Measurements from ENCODE around the gene CAPS. TPM values are rescaled to one million over a fixed set of nuclear protein-coding genes. Genes with fewer than 3 reads are reported as not detected.

Gene CAPS
- total RNA-seq, 1 experiment from 2014 or later: 2.3 TPM

GRCh38 chr19:5877427-5877826 lies 36.6 kb upstream of the CAPS start:
- Histone ChIP-seq H2AFZ (ENCODE audit: low read length) (no peak overlapping the region), H3K14ac (ENCODE audit: insufficient read depth, low read length) (no peak overlapping the region; the same call in 1 of the 2 replicates), H2AK5ac (ENCODE audit: insufficient read length, low read length) (no peak overlapping the region), H4K8ac (replicated peaks; ENCODE audit: insufficient read length, low read depth, low read length) (no peak overlapping the region), H3K79me1 (ENCODE audit: insufficient read depth, low read depth, low read length, poor library complexity, severe bottlenecking) (no peaks in the 10 kb centered on the region), H2BK12ac (ENCODE audit: insufficient read length, low read depth, low read length) (no peak overlapping the region), H3T11ph (ENCODE audit: low read length) (no peak overlapping the region), H3K79me2 (ENCODE audit: insufficient read depth, low read length) (no peaks in the 10 kb centered on the region), H3K9me3 (ENCODE audit: control insufficient read depth, low read depth, low read length) (no peaks in the 10 kb centered on the region), H3K27me3 (ENCODE audit: insufficient read depth, low read length) (no peaks in the 10 kb centered on the region), H4K20me1 (ENCODE audit: control insufficient read depth, insufficient read depth, insufficient read length) (no peaks in the 10 kb centered on the region), H2BK5ac (ENCODE audit: insufficient read length, low read length) (no peak overlapping the region), H3K4me1 (ENCODE audit: insufficient read depth, low read length) (no peaks in the 10 kb centered on the region), H3K18ac (ENCODE audit: insufficient read length, low read depth, low read length) (no peak overlapping the region), H4K91ac (ENCODE audit: insufficient read length, low read depth, low read length) (no peak overlapping the region), H3K27ac (ENCODE audit: insufficient read length, low read depth, low read length) (no peak overlapping the region), H3K56ac (ENCODE audit: insufficient read length, low read depth, low read length) (no peak overlapping the region), H3K9ac (ENCODE audit: extremely low read depth, insufficient read length, low read length) (no peak overlapping the region), H2BK15ac (ENCODE audit: low read depth, low read length) (no peak overlapping the region), H3K23ac (ENCODE audit: insufficient read length, low read depth, low read length) (no peak overlapping the region), H2BK20ac (ENCODE audit: low read depth, low read length, poor library complexity, severe bottlenecking) (no peak overlapping the region), H3K4me2 (ENCODE audit: insufficient read depth, insufficient read length, low read length) (no peak overlapping the region), H2BK120ac (ENCODE audit: low read depth, low read length, poor library complexity, severe bottlenecking) (no peak overlapping the region), H3K4ac (ENCODE audit: low read depth, low read length) (no peak overlapping the region), H3K23me2 (ENCODE audit: insufficient read length, low read depth, low read length, poor library complexity, severe bottlenecking) (no peaks in the 10 kb centered on the region), H4K5ac (ENCODE audit: insufficient read length, low read depth, low read length) (no peak overlapping the region)
- H3K27ac Mint-ChIP-seq: no peak overlapping the region
- H3K36me3 Mint-ChIP-seq (ENCODE audit: insufficient read depth in 1 of 3, low read depth in 3 of 3): no peaks in the 10 kb centered on the region; a peak in 1 of 7 replicates
- peaks cover 11 to 27% of the 10 kb centered on the region in 2 experiments for H3K4me1 Mint-ChIP-seq
- no peak for DNase-seq
- no peak overlapping the region for H3K4me3 Mint-ChIP-seq
- H3K27me3 Mint-ChIP-seq (ENCODE audit: low read depth): peaks cover 17% of the 10 kb centered on the region
- whole genome bisulfite sequencing (ENCODE audit: extremely low coverage, insufficient read length, low lambda C conversion rate): no CpG with 5 or more reads among the region's 8 CpGs
- TF ChIP-seq CTCF (conservative IDR thresholded peaks at IDR 0.05): no peak
- no peaks in the 10 kb centered on the region; a peak in 1 of 5 replicates for H3K9me3 Mint-ChIP-seq
